Stimulated activated CD4-positive, alpha-beta T cell treated with anti-CD3 and anti-CD28 coated beads, Interleukin-1b, Interleukin-23, amount 100 ng/mL, for 48 hours (primary cell): ENCODE results near the gene ACAT1.
"Not testable (repeated sequence)": the region's sequence is repeated elsewhere in the genome, so short reads cannot be mapped to it uniquely, and the experiment has no call there.

Experiments
- DNase-seq: peaks from one replicate; pipeline ENCODE4 v3.0.0-alpha.2; 2020

Gene ACAT1

GRCh38 chr11:108147150-108147549 is 25.8 kb downstream of the ACAT1 start:
- no peak for DNase-seq

DNA sequence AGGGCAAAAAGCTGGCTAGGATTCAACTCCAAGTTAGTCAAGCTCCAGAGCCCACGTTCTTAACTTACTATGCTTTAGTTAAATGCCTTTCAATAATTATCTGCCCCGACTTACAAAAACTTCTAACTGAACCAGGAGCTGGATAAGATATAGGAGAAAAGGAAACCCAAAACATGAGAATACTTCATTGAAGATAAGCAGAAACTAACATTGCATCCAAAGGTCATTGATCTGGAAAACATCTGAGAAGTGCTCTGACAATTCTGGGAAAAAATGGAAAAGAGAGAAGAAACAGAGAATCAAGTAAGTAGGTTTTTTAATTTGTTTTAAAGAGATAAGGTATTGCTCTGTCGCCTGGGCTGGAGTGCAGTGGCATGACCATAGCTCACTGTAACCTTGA is 27.2 kb downstream of the ACAT1 start:
- DNase-seq, result no peak

GRCh38 chr11:108154591-108154990 is 33.2 kb downstream of the ACAT1 start:
- DNase-seq, result no peak

DNA sequence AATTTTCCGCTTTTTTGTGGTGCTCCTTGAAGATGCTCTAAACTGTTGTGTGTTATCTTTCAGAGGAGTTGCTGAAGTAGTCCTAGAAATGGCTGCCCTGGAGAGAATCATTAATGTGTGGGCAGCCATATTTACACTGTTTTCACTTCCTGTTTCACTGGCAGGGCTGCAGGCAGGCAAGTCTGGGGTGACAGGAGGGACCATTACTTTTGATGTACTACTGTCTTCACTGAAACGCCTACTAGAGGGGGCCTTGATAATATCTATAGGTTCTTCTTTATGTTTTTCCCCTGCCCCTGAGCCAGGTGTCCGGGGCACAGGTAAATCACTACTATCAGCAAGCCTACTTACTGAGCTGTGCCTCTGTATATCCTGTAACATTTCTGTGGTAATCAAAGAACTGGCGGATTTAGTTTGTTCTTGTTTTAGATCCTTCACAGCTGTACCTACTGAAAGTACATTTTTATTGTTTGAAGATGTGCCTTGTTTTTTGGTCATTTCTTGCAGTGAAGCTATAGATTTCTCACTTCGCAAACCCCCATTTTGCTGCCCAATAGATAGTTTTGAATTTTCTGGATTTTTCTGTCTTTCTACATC is 39.7 kb downstream of the ACAT1 start:
- DNase-seq, result no peak

- not testable (repeated sequence) for DNase-seq
Measured at GRCh38 chr11:108162878-108163277, 41.5 kb downstream of the ACAT1 start.

- DNase-seq, result no peak
Measured at GRCh38 chr11:108167624-108168023, 46.3 kb downstream of the ACAT1 start.

DNA sequence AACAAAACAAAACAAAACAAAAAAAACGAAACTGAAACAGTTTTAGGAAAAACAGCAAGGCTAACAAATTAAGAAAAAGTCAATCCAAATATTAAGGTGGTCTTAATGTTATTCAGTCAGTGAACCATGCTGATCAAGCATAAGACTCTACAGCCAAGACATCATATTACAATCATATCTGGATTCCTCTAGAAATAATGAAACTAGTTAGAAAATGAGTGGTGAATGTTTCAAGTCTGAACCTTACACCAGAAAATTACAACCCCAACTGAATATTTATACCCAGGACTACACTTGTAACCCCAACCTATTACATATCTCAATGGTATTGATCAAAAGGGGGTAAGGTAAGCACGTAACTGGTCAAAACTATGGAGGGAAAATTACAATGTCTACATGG is 48.8 kb downstream of the ACAT1 start:
- DNase-seq, result no peak

- no peak for DNase-seq
Measured at GRCh38 chr11:108177570-108177969, 56.2 kb downstream of the ACAT1 start.

DNA sequence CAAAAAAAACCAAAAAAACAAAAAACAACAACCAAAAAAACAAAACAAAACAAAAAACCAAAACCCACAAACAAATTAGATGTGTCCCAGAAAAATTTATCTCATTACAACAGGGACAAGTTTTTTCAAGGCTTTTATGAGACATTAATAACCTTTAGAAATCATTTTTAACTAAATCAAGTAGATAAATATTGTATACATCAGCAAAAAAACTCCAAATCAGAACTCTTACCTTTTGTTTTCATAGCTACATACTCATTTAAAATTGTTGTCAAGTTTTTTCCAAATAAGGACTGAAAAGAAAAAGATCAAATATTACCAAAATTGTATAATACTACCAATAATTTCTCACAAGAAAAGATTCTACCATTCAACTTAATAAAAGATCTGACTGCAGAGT is 72.4 kb downstream of the ACAT1 start:
- no peak for DNase-seq

- DNase-seq, result no peak
Measured at GRCh38 chr11:108196901-108197300, 75.5 kb downstream of the ACAT1 start.
